Activated CD4-positive, alpha-beta T cell treated with anti-CD3 and anti-CD28 coated beads for 36 hours (primary cell): ENCODE data around the gene CLCNKB. TPM values are rescaled to one million over a fixed set of nuclear protein-coding genes. Genes with fewer than 3 reads are reported as not detected.
"Not testable (repeated sequence)": the region's sequence is repeated elsewhere in the genome, so short reads cannot be mapped to it uniquely, and the experiment has no call there.

Experiments used
- ATAC-seq: fragments of 200-7000 bp; cut with Tn5 transposase; one replicate; pipeline ENCODE4 v1.10.0; 2021; ENCODE audit warnings: mild to moderate bottlenecking, moderate library complexity
- CTCF ChIA-PET: fragments of 350-600 bp; sonication (Branson Sonifier 250); formaldehyde crosslinking; loops from one replicate; lab custom pipeline; 2021; ENCODE audit warnings: antibody characterized with exemption; lab: Charles Lee
- POLR2A ChIA-PET: fragments of 350-600 bp; sonication (Branson Sonifier 250); formaldehyde crosslinking; loops from one replicate; lab custom pipeline; 2021; ENCODE audit warnings: antibody characterized with exemption, inconsistent platforms; lab: Charles Lee
- DNase-seq: peaks from one replicate; pipeline ENCODE4 v3.0.0-alpha.2; 2020
- H3K27ac Mint-ChIP-seq: one replicate; pipeline ENCODE4 v1.8.0; 2021; ENCODE audit warnings: mixed read lengths
- H3K27me3 Mint-ChIP-seq: one replicate; pipeline ENCODE4 v1.8.0; 2021; ENCODE audit warnings: mixed read lengths
- H3K36me3 Mint-ChIP-seq: one replicate; pipeline ENCODE4 v1.8.0; 2021; ENCODE audit warnings: low read depth, mixed read lengths
- H3K4me1 Mint-ChIP-seq: one replicate; pipeline ENCODE4 v1.8.0; 2021; ENCODE audit warnings: mixed read lengths
- H3K4me3 Mint-ChIP-seq: one replicate; pipeline ENCODE4 v1.8.0; 2021; ENCODE audit warnings: mild to moderate bottlenecking, moderate library complexity, mixed read lengths
- H3K9me3 Mint-ChIP-seq: one replicate; pipeline ENCODE4 v1.8.0; 2021; ENCODE audit warnings: low read depth, mixed read lengths
- intact Hi-C, 2 experiments: fragments of 100-400 bp; cut with DNase I in 1 of 2; cut with micrococcal nuclease in 1 of 2; formaldehyde crosslinking; loops; one replicate each; pipeline versions ENCODE4 v1.14.2 to v1.15.1; 2022 to 2024; cut with DNase I, micrococcal nuclease
- total RNA-seq, 2 experiments: library from RNA; stranded (reverse); gene quantifications; one replicate each; pipeline ENCODE4 v1.2.3, GENCODE V29; 2021

The CLCNKB gene
- total RNA-seq, 2 experiments from 2014 or later = not detected

DNA sequence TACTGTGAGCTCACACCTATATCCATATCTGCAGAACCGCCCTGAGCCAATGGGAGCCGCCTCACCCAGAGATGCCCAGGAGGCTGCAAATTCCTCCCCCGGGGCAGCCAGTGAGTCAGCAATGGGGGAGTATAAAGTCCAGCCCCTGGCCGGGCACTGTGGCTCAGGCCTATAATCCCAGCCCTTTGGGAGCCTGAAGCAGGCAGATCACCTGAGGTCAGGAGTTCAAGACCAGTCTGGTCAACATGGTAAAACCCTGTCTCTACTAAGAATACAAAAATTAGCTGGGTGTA is 5.0 kb upstream of the CLCNKB start:
- Mint-ChIP-seq H3K9me3 (no peaks in the 10 kb centered on the region), H3K36me3 (no peaks in the 10 kb centered on the region), H3K4me3 (no peak overlapping the region), H3K27ac (no peak overlapping the region), H3K27me3 (no peaks in the 10 kb centered on the region), H3K4me1 (no peaks in the 10 kb centered on the region)
- DNase-seq (no peak), ATAC-seq (no peak)
- ChIA-PET CTCF (no interaction called here), POLR2A (no interaction called here)
- intact Hi-C loops = no loop called here

DNA sequence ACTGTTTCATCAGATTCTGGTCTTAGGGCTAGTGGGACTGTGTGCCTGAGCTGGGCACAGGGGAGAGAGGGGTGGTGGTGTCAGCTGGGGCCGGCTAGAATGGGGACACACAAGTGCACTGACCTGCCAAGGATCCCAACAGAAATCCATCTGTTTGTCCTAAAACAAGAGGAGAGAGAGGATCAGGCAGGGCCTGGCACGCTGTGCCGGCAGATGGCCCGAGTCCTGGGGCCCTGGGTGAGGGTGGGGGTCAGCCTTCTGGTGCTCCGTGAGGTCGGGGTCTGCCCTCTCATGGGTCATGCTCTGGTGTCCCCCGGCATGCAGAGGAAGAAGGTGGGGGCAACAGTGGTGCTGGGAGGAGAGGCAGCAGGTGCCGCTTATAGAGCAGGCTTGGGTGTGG is 3.7 kb upstream of the CLCNKB start:
- not testable (repeated sequence) for H3K27me3 Mint-ChIP-seq

DNA sequence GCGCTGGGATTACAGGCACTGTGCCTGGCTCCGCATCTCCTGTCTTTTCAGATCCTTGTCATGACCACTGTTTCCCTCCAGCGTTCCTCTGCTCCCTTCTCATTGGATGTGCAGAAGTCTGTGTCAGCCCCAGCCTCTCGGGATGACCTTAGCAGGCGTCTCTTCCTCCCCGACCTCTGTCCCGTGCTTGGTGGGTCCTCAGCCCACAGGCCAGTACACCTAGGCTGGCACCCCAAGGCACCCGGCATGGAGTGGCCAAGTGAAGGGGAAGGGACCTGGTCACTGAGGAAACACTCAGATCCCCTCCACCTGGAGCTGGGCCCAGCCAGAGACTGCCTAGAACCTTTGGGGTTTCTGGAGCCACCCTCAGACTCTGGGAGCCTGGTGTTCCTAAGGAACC is 2.4 kb upstream of the CLCNKB start:
- CTCF ChIA-PET = interaction anchor here (0.7 kb wide), 1 partner anchor 251 kb away, joined by 3 read pairs; no protein-coding TSS in a partner anchor

More for the DNA sequence above, 3.7 kb upstream of the CLCNKB start:
- ATAC-seq, H3K4me1 Mint-ChIP-seq, H3K9me3 Mint-ChIP-seq, H3K27ac Mint-ChIP-seq, DNase-seq, H3K4me3 Mint-ChIP-seq, POLR2A ChIA-PET, CTCF ChIA-PET, intact Hi-C loops, H3K36me3 Mint-ChIP-seq: not testable (repeated sequence)

DNA sequence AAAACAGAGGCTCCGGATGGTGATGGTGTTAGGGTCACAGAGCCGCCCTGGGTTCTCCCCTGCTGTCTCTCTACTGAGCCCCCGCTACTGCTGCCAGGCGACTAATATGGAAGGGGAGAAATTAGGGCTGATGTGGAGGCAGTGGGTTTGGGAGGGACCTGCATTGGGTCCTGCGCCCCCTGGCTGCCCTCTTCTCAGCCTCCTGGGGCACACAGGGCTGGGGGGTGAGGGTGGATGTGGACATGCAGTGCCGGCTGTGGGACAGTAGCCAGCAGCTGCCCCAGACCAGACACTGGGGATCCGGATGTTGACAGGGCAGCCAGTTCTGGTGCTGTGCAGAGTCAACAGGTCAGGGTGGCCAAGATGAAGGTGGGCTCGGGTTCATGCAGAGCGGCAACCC is 1.5 kb upstream of the CLCNKB start:
- no peak for DNase-seq
- intact Hi-C loops = no loop called here
- Mint-ChIP-seq H3K27ac (no peak overlapping the region), H3K27me3 (no peaks in the 10 kb centered on the region), H3K9me3 (no peaks in the 10 kb centered on the region), H3K36me3 (no peaks in the 10 kb centered on the region), H3K4me3 (no peak overlapping the region), H3K4me1 (no peaks in the 10 kb centered on the region)
- no peak for ATAC-seq
- ChIA-PET CTCF (interaction anchor here (0.7 kb wide), 1 partner anchor 251 kb away, joined by 3 read pairs; no protein-coding TSS in a partner anchor), POLR2A (no interaction called here)

More for the DNA sequence above, 2.4 kb upstream of the CLCNKB start:
- POLR2A ChIA-PET = no interaction called here
- intact Hi-C loops = loop anchor here in 1 of 2 experiments (1.0 kb wide), 1 partner anchor 21 kb away; no protein-coding TSS in a partner anchor
- ATAC-seq = no peak
- Mint-ChIP-seq H3K4me3 (no peak overlapping the region), H3K9me3 (no peaks in the 10 kb centered on the region), H3K4me1 (no peaks in the 10 kb centered on the region), H3K27me3 (no peaks in the 10 kb centered on the region), H3K36me3 (no peaks in the 10 kb centered on the region), H3K27ac (no peak overlapping the region)
- DNase-seq = no peak

DNA sequence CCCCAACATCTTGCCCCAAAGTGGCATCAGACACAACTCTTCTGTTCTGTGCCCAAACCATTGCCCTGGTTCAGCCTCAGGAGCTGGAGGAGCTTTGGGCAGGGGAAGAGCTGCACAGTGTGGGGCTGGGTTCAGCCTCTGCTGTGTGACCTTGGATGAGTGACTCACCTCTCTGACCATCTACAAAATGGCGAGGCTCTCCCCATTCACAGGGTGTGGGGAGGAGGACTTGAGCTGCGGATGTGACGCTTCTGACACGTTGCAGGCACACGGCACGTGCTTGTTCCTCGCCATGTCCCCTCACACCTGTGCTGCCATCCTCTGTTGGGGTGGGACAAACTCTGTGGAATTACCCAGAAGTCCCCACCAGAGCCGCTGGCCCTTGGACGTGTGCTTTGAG is 928 bp upstream of the CLCNKB start:
- H3K4me3 Mint-ChIP-seq, ATAC-seq, H3K4me1 Mint-ChIP-seq, H3K27me3 Mint-ChIP-seq, H3K9me3 Mint-ChIP-seq, CTCF ChIA-PET, H3K36me3 Mint-ChIP-seq, intact Hi-C loops, POLR2A ChIA-PET, H3K27ac Mint-ChIP-seq, DNase-seq: not testable (repeated sequence)

DNA sequence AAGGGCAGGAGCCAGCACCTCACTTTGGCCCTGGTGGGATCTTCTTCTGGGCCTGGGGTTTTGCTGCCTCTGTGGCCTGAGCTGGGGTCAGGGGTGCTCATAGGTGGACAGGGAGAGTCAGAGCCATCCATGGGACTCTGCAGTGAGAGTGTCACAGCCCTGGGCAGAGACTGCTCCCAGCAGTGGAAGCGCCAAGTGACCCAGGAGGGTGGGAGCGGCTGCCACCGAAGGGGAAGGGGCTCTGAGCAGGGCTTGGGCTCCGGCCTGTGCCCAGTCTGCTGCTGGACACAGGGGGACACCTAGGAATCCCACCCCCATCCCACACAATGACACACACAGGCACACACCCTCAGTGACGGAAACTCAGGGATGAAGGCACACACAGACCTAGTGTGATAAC is 368 bp downstream of the CLCNKB start:
- H3K4me3 Mint-ChIP-seq = no peak overlapping the region
- DNase-seq (no peak), ATAC-seq (no peak)
- no peaks in the 10 kb centered on the region for H3K9me3 Mint-ChIP-seq
- POLR2A ChIA-PET = no interaction called here
- H3K27me3 Mint-ChIP-seq = peaks cover 5% of the 10 kb centered on the region
- intact Hi-C loops = no loop called here
- no peaks in the 10 kb centered on the region for H3K36me3 Mint-ChIP-seq
- CTCF ChIA-PET = no interaction called here
- H3K4me1 Mint-ChIP-seq = no peaks in the 10 kb centered on the region
- no peak overlapping the region for H3K27ac Mint-ChIP-seq

DNA sequence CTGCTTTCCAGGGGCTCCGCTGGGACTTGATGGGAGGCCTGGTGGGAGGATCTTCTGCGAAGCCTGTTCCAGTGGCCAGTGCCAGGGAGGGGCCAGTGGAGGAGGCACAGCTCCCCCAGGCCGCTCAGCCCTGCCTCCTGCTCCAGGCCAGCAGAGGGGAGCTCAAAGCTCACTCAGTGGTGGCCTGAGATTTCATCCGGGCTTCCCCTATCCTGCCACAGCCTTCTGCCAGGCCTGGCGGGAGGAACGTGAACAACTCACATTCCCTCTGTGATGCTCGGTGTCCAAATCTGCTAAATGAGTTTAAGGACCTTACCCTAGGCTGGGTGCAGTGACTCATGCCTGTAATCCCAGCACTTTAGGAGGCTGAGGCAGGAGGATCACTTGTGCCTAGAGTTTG is 3.3 kb downstream of the CLCNKB start:
- ChIA-PET POLR2A (no interaction called here), CTCF (interaction anchor here (0.8 kb wide), 1 partner anchor 323 kb away, joined by 3 read pairs; no protein-coding TSS in a partner anchor)
- no peak for DNase-seq
- no peaks in the 10 kb centered on the region for H3K9me3 Mint-ChIP-seq
- no peak for ATAC-seq
- H3K27ac Mint-ChIP-seq = no peak overlapping the region
- peaks cover 10% of the 10 kb centered on the region for H3K27me3 Mint-ChIP-seq
- no peak overlapping the region for H3K4me3 Mint-ChIP-seq
- no peaks in the 10 kb centered on the region for H3K36me3 Mint-ChIP-seq
- peaks cover 1% of the 10 kb centered on the region for H3K4me1 Mint-ChIP-seq
- intact Hi-C loops = no loop called here

DNA sequence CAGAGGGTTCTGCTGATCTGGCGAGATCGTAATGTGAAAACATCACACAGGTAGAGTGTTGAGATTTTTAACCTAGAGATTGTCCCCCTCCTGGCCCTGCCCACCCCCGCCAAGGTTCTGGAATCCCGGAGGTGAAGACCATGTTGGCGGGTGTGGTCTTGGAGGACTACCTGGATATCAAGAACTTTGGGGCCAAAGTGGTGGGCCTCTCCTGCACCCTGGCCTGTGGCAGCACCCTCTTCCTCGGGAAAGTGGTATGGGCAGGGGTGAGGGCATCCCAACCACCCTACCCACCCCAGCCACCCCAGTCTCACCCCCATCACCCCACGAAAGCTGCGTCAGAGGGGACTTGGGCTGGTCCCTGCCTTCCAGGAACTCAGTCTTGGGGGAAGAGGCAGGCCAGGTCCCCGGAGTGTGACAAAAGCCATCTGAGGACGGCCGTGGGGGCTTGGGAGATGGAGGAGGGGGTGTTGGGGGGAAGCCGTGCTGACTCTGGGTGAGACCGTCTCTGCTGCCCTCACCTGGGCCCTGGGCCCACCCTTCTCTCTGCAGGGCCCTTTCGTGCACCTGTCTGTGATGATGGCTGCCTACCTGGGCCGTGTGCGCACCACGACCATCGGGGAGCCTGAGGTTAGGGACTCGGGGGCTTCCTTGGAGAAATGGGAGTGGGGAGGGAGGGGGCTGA is 4.4 kb downstream of the CLCNKB start:
- POLR2A ChIA-PET = no interaction called here
- Mint-ChIP-seq H3K36me3 (no peaks in the 10 kb centered on the region), H3K4me1 (peaks cover 1% of the 10 kb centered on the region), H3K9me3 (no peaks in the 10 kb centered on the region), H3K4me3 (no peak overlapping the region), H3K27me3 (peaks cover 10% of the 10 kb centered on the region), H3K27ac (no peak overlapping the region)
- DNase-seq = no peak
- CTCF ChIA-PET = interaction anchor here (0.8 kb wide), 1 partner anchor 322 kb away, joined by 3 read pairs; no protein-coding TSS in a partner anchor
- intact Hi-C loops = no loop called here
- no peak for ATAC-seq

DNA sequence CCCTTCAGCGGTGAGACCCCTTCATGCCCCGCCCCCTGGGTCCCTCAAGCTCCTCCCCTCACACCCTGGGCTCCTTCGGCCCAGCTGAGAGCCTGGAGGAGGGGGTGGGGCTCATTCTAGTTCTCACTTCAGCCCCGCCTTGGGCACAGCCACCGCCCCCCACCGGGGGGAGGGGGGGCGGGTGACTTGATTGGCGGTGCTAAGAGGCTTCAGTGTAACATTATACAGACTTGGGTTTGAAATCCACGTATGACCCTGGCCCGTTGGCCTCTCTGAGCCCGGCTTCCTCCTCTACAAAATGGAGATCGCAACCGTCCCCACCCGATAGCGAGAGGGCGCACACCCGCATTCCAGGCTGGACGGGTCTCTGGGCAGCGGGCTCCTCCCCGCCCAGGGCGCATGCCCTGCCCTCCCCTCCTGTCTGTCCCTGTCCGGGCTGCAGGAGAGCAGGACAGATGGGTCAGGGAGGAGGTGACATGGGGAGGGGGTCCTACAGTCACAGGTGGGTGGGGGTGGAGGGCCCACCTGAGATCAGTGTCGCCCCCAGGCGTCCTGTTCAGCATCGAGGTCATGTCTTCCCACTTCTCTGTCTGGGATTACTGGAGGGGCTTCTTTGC is 5.1 kb downstream of the CLCNKB start:
- Mint-ChIP-seq H3K4me1 (peaks cover 1% of the 10 kb centered on the region), H3K9me3 (no peaks in the 10 kb centered on the region), H3K27me3 (peaks cover 10% of the 10 kb centered on the region), H3K36me3 (no peaks in the 10 kb centered on the region), H3K4me3 (no peak overlapping the region), H3K27ac (no peak overlapping the region)
- ChIA-PET POLR2A (no interaction called here), CTCF (no interaction called here)
- DNase-seq (peak; percentile 50), ATAC-seq (peak; percentile 65)
- intact Hi-C loops = no loop called here

DNA sequence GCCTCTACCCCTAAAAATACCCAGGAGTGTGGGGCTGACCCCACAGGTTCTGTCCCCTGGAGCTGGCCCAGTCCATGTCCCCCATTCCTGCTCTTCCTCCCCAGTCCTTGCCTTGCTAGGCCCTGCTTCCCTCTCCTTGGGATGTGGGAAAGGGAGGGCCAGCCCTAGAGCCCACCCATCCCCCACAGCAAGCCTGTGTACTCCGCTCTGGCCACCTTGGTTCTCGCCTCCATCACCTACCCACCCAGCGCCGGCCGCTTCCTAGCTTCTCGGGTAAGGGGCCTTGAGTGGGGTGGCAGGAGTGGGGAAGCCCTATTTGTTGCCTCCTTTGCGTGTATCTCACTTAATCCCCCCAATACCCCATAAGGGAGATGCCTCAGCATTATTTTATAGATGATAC is 6.7 kb downstream of the CLCNKB start:
- ChIA-PET CTCF (interaction anchor here (0.6 kb wide), 1 partner anchor 39 kb away, joined by 3 read pairs; no protein-coding TSS in a partner anchor), POLR2A (no interaction called here)
- Mint-ChIP-seq H3K4me1 (peaks cover 1% of the 10 kb centered on the region), H3K27me3 (peaks cover 10% of the 10 kb centered on the region), H3K4me3 (no peak overlapping the region), H3K36me3 (no peaks in the 10 kb centered on the region), H3K9me3 (no peaks in the 10 kb centered on the region), H3K27ac (no peak overlapping the region)
- ATAC-seq (no peak), DNase-seq (no peak)
- intact Hi-C loops = no loop called here

DNA sequence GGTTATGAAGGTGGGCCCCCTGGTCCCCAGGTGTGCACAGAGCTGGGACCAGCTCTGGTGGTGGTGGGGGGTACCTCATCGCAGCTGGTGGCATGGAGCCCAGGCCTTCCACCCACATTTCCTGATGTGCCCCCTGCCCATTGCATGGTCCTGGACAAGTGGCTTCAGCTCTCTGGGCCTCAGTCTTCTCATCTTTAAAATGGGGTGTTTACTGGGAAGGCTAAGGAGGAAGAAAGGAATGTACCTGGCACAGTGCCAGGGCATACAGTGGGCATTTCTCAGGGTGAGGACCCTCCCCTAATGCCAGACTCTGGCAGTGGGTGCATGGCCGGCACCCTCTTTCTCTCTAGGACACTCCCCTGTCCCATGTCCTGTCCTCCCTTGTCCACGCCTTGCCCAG is 7.5 kb downstream of the CLCNKB start:
- no peaks in the 10 kb centered on the region for H3K36me3 Mint-ChIP-seq
- no peak for ATAC-seq
- DNase-seq = no peak
- POLR2A ChIA-PET = no interaction called here
- peaks cover 10% of the 10 kb centered on the region for H3K27me3 Mint-ChIP-seq
- H3K4me3 Mint-ChIP-seq = no peak overlapping the region
- H3K4me1 Mint-ChIP-seq = peaks cover 5% of the 10 kb centered on the region
- intact Hi-C loops = no loop called here
- CTCF ChIA-PET = interaction anchor here (0.6 kb wide), 1 partner anchor 40 kb away, joined by 3 read pairs; no protein-coding TSS in a partner anchor
- no peaks in the 10 kb centered on the region for H3K9me3 Mint-ChIP-seq
- H3K27ac Mint-ChIP-seq = no peak overlapping the region

DNA sequence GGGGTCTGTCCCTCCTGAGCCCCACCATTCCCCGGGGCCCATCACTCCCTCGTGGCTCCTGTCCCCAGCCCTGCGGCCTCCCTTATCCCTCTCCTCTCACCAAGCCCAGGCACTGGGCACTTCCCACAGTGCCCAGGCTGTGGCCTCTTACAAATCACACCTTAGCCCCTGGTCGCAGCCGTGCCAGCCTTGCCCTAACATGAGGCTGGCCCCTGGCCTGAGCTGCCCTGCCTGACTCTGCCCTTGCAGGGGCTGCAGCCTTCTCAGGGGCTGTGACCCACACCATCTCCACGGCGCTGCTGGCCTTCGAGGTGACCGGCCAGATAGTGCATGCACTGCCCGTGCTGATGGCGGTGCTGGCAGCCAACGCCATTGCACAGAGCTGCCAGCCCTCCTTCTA is 8.4 kb downstream of the CLCNKB start:
- CTCF ChIA-PET, H3K4me3 Mint-ChIP-seq, H3K36me3 Mint-ChIP-seq, H3K27me3 Mint-ChIP-seq, H3K27ac Mint-ChIP-seq, H3K9me3 Mint-ChIP-seq, H3K4me1 Mint-ChIP-seq, POLR2A ChIA-PET, ATAC-seq, DNase-seq, intact Hi-C loops: not testable (repeated sequence)
